GM21360 (cell line): ENCODE measurements around the gene RNF213.

ENCODE experiments used
- ATAC-seq: cut with Tn5 transposase; IDR thresholded peaks from one replicate; pipeline ENCODE4 v1.9.1; 2021; ENCODE audit warnings: mild to moderate bottlenecking, moderate library complexity; ENCODE audit not compliant: unreplicated experiment

Gene RNF213

DNA sequence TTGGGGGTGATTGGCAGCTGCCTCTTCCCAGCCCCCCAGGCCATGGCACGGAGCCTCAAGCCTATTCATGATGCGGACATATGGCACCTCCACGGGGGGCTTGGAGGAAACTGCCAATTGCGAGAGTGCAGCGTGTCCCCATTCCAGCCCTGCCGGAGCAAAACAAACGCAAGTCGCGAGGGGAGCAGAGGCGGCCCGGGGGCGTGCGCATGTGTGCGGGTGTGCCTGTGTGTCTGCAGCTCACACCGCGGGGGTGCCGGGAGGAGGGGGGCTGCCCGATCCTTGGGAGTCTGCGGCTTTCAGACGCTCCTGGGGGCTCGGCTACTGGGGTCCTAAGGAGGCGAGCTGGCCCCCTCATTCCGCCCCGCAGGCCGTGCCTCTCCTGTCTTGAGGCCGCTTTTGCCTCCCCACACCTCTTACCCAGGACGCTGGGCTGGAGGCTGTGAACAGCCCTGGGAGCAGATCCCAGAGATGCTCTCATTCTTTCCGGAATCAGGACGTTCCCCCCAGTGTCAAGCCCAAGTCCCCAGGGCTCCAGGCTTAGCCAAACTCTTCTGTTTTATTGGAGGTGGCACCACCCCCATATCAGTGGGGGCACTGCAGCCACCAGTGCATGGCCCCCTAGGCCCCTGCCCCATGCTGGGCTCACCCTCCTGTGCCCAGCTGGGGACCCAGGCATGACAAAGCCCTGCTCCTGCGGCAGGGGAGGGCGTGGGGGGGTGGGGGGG is 183.4 kb downstream of the RNF213 start:
- no peak for ATAC-seq

DNA sequence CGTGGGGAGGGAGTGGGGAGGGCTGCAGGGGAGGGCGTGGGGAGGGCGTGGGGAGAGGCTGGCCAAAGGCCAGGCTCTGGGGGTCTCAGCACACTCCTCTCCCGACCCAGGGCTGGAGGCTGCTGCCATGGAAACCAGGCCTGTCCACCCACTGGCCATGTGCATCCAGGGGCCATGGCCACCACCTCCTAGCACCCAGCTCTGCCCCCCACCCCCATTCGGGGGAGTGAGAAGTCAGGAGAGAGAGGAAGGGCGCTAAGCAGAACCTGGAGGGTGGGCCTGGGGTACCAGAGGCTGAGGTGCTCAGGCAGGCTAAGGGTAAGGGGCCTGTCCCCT is 184.0 kb downstream of the RNF213 start:
- ATAC-seq = no peak

DNA sequence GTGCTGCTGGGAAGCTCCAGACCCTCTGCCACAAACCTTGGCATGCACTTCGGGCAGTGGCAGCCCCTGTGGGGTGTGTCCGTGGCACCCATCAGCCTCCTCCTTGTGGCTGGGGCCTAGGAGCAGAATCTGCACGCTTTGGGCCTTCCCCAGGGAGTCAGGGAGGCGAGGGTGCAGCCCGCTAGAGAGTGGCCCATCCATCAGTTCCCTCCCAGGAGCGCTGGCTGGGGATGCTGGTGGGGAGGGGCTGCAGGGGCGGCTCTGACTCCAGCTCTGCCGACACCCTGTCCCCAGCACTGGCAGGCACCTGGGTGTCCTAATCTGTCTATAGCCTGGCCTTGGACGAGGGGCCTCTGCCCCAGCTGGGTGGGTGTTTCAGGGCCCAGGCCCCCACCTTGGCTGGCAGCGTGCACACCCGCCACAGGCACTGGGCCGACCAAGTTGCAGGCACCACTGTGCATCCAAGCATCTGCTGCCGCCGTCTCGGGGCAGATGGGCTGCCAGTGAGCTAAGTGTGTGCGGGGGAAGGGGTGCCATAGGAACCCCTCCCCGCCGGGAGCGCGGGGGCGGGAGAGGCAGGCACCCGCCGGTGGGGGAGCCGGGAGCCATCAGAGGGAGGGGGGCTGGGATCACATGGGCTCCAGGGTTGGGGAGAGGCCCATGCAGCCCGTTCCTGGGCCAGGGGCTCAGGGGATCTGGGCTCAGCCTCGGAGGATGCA is 184.5 kb downstream of the RNF213 start:
- no peak for ATAC-seq

- no peak for ATAC-seq
These were observed 185.1 kb downstream of the RNF213 start for GRCh38 chr17:80445726-80446110.

- ATAC-seq = no peak
These were observed 186.2 kb downstream of the RNF213 start for GRCh38 chr17:80446645-80447405.

- ATAC-seq = no peak
These were observed 187.1 kb downstream of the RNF213 start for GRCh38 chr17:80447790-80448189.
